Keratinocyte (primary cell): ENCODE data around the gene PHETA1. TPM values are rescaled to one million over a fixed set of nuclear protein-coding genes. Genes with fewer than 3 reads are reported as not detected.

ENCODE experiments used
- DNase-seq: peaks from one replicate; pipeline ENCODE4 v3.0.0-alpha.2; 2011; ENCODE audit warnings: low read depth, missing footprints, low spot score
- FAIRE-seq: peaks from 2 replicates; lab custom pipeline; 2011; peaks lifted over from hg19 to GRCh38; lab: Jason Lieb, UNC
- H2AFZ ChIP-seq: 2 replicates; pipeline ENCODE4 v1.6.0; 2012; ENCODE audit warnings: low read length, control low read depth, inconsistent platforms; ENCODE audit not compliant: control insufficient read depth
- H3K27ac ChIP-seq: 2 replicates; pipeline ENCODE4 v1.5.1; 2011; ENCODE audit warnings: low read length; ENCODE audit not compliant: control insufficient read depth, insufficient read depth
- H3K27me3 ChIP-seq: 3 replicates; pipeline ENCODE4 v1.6.0; 2011; ENCODE audit warnings: low read length; ENCODE audit not compliant: control insufficient read depth, insufficient read depth; ENCODE audit errors: extremely low read depth
- H3K36me3 ChIP-seq, 2 experiments: 2 replicates in 1 of 2; 3 replicates in 1 of 2; pipeline ENCODE4 v1.5.1; 2011; ENCODE audit warnings: low read length in 2 of 2, mild to moderate bottlenecking in 1 of 2; ENCODE audit not compliant: control insufficient read depth in 2 of 2, insufficient read depth in 2 of 2; ENCODE audit errors: extremely low read depth in 1 of 2
- H3K4me1 ChIP-seq: 3 replicates; pipeline ENCODE4 v1.5.1; 2011; ENCODE audit warnings: low read length; ENCODE audit not compliant: control insufficient read depth, insufficient read depth; ENCODE audit errors: extremely low read depth
- H3K4me2 ChIP-seq: 3 replicates; pipeline ENCODE4 v1.6.0; 2011; ENCODE audit warnings: low read depth, low read length; ENCODE audit not compliant: control insufficient read depth, insufficient read depth; ENCODE audit errors: extremely low read depth
- H3K4me3 ChIP-seq, 3 experiments: fragments of 200-600 bp in 1 of 3; sonication (generic) in 1 of 3; 2 replicates in 2 of 3; 3 replicates in 1 of 3; pipeline ENCODE4 v1.5.1; 2011 to 2016; ENCODE audit warnings: low read length in 3 of 3, mild to moderate bottlenecking in 3 of 3, control low read depth in 2 of 3, inconsistent platforms in 1 of 3, low read depth in 1 of 3, mixed read lengths in 1 of 3, mixed run types in 1 of 3, moderate library complexity in 1 of 3; ENCODE audit not compliant: control insufficient read depth in 2 of 3, insufficient read depth in 2 of 3; ENCODE audit errors: extremely low read depth in 1 of 3
- H3K79me2 ChIP-seq: 2 replicates; pipeline ENCODE4 v1.6.0; 2012; ENCODE audit warnings: low read length; ENCODE audit not compliant: control insufficient read depth, insufficient read depth
- H3K9ac ChIP-seq: 3 replicates; pipeline ENCODE4 v1.6.0; 2011; ENCODE audit warnings: low read length; ENCODE audit not compliant: control insufficient read depth, insufficient read depth; ENCODE audit errors: extremely low read depth
- H3K9me1 ChIP-seq: 3 replicates; pipeline ENCODE4 v1.6.0; 2011; ENCODE audit warnings: low read length; ENCODE audit not compliant: control insufficient read depth, insufficient read depth; ENCODE audit errors: extremely low read depth
- H3K9me3 ChIP-seq: 2 replicates; pipeline ENCODE4 v1.5.1; 2012; ENCODE audit warnings: low read depth, low read length; ENCODE audit not compliant: control insufficient read depth
- H4K20me1 ChIP-seq: 3 replicates; pipeline ENCODE4 v1.6.0; 2011; ENCODE audit warnings: low read length; ENCODE audit not compliant: control insufficient read depth, insufficient read depth; ENCODE audit errors: extremely low read depth
- EZH2 ChIP-seq: IDR thresholded peaks from one replicate; pipeline ENCODE4 v1.6.1; 2012; ENCODE audit warnings: inconsistent platforms, mild to moderate bottlenecking, low read length, moderate library complexity
- dilution Hi-C: fragments of 300-500 bp; cut with MboI; formaldehyde crosslinking; loops from one replicate; pipeline ENCODE4 v1.7.0; 2020; ENCODE audit warnings: low sequenced_read_pairs; ENCODE audit not compliant: extremely low pct_ligation_motif_present
- polyA plus RNA-seq, 5 experiments: library from polyadenylated mRNA; depleted of rRNA in 3 of 5; stranded (reverse) in 3 of 5; stranded (forward) in 1 of 5; unstranded in 1 of 5; fragments of >200 nt; gene quantifications; 1 replicate in 1 of 5; 2 replicates in 3 of 5; 3 replicates in 1 of 5; pipeline versions ENCODE4 v1.2.1 to v1.2.3, GENCODE V29; 2011 to 2012; ENCODE audit warnings: missing spikeins in 2 of 5, low read depth in 1 of 5, low replicate concordance in 1 of 5
- TF ChIP-seq, protein P1 (sequence below), 3 experiments: IDR thresholded peaks in 1 of 3; conservative IDR thresholded peaks in 1 of 3; optimal IDR thresholded peaks in 1 of 3; 2 replicates in 2 of 3; 3 replicates in 1 of 3; pipeline versions ENCODE3 to v1.5.1; 2011; ENCODE audit warnings: low read length in 3 of 3, mild to moderate bottlenecking in 3 of 3, moderate library complexity in 2 of 3, control low read depth in 1 of 3, inconsistent platforms in 1 of 3; ENCODE audit not compliant: insufficient read depth in 2 of 3; ENCODE audit errors: extremely low read depth in 1 of 3

PHETA1 gene
- polyA plus RNA-seq, 1 donor (not counting 4 experiments of a cell fraction or from before 2014, with no cell fraction given) = 1.7 TPM

DNA sequence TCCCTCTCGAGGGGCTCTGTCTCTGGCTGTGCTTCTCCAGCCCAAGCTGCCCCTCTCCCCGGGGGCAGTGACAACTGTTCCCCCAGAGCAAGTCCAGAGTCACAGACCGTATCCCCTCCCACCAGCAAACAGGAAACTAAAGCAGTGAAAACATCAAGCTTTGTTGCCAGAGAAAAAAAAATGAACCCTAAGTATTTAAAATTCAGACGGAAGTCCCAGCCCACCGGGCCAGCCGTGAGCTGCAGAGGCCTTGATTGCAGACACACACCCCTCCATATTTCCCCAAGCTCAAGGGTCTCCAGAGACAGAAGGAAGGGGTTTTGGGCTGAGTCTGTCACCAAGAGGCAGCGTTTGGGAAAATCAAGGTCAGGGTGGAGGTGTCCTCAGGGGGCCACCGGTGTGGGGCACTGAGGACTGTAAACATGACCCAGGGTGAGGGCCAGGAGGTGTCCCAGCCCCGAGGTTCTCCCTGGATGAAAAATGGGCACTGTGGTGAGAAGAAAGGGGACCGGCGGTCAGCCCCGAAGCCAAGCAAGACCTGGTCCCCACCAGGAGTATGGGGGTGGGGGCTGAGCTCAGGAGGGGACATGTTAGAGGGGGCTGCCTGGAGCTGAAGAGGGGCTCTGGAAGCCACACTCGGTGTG lies 7.7 kb downstream of the PHETA1 start:
- Histone ChIP-seq H3K79me2 (no peaks in the 10 kb centered on the region), H3K27me3 (no peaks in the 10 kb centered on the region), H3K36me3 (peaks cover 1 to 2% of the 10 kb centered on the region in 2 experiments), H3K9me3 (no peaks in the 10 kb centered on the region), H3K4me3 (no peak overlapping the region), H2AFZ (no peak overlapping the region), H3K4me2 (no peak overlapping the region), H3K9me1 (no peaks in the 10 kb centered on the region), H3K27ac (no peak overlapping the region), H4K20me1 (no peaks in the 10 kb centered on the region), H3K9ac (no peak overlapping the region), H3K4me1 (no peaks in the 10 kb centered on the region)
- TF ChIP-seq, protein P1, sequence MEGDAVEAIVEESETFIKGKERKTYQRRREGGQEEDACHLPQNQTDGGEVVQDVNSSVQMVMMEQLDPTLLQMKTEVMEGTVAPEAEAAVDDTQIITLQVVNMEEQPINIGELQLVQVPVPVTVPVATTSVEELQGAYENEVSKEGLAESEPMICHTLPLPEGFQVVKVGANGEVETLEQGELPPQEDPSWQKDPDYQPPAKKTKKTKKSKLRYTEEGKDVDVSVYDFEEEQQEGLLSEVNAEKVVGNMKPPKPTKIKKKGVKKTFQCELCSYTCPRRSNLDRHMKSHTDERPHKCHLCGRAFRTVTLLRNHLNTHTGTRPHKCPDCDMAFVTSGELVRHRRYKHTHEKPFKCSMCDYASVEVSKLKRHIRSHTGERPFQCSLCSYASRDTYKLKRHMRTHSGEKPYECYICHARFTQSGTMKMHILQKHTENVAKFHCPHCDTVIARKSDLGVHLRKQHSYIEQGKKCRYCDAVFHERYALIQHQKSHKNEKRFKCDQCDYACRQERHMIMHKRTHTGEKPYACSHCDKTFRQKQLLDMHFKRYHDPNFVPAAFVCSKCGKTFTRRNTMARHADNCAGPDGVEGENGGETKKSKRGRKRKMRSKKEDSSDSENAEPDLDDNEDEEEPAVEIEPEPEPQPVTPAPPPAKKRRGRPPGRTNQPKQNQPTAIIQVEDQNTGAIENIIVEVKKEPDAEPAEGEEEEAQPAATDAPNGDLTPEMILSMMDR (optimal IDR thresholded peaks at IDR 0.05 in 1 of 3, IDR thresholded peaks at IDR 0.05 in 1 of 3, conservative IDR thresholded peaks at IDR 0.05 in 1 of 3; ENCODE audit: extremely low read depth in 1 of 3, insufficient read depth in 2 of 3, low read length in 3 of 3) = no peak
- TF ChIP-seq EZH2 = no peak
- no peak for FAIRE-seq
- dilution Hi-C loops = no loop called here
- no peak for DNase-seq

DNA sequence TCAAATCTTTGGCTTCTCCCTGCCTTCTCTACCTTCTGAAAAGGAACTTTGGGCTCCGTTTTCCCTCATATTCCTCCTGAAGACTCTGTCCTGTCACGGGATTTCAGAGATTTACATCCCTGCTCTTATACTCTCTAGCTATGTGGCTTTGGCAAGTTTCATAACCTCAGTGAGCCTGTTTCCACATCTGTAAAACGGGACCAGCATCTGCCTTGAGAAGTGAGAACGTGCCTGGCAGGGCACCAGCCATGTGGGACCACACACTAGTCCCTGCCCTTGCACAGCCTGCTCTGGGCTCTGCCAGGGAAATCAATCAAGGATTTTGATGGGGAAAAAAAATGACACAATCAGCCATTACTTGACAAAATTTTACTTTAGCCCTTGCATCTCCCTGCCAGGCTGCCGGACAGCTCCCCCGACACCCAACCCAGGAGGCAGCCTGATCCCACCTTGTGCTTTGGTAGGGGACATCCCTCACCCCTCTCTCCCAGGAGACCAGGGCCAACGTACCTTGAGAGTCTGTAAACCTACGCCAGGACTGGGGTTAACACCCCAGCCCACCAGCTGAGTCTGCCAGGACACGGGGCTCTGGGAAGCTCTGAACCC lies 8.5 kb downstream of the PHETA1 start:
- H3K4me3 ChIP-seq = no peak overlapping the region
- H2AFZ ChIP-seq = no peak overlapping the region
- TF ChIP-seq, protein P1 (optimal IDR thresholded peaks at IDR 0.05 in 1 of 3, IDR thresholded peaks at IDR 0.05 in 1 of 3, conservative IDR thresholded peaks at IDR 0.05 in 1 of 3; ENCODE audit: extremely low read depth in 1 of 3, insufficient read depth in 2 of 3, low read length in 3 of 3) = no peak
- no peak for TF ChIP-seq EZH2
- no peaks in the 10 kb centered on the region for H3K79me2 ChIP-seq
- H3K27me3 ChIP-seq = no peaks in the 10 kb centered on the region
- FAIRE-seq (no peak), DNase-seq (no peak)
- H3K36me3 ChIP-seq = peaks cover 1 to 2% of the 10 kb centered on the region in 2 experiments
- H3K9me1 ChIP-seq = no peaks in the 10 kb centered on the region
- no peak overlapping the region for H3K27ac ChIP-seq
- H3K4me2 ChIP-seq = no peak overlapping the region
- no peaks in the 10 kb centered on the region for H4K20me1 ChIP-seq
- dilution Hi-C loops = no loop called here
- no peaks in the 10 kb centered on the region for H3K9me3 ChIP-seq
- no peaks in the 10 kb centered on the region for H3K4me1 ChIP-seq
- H3K9ac ChIP-seq = no peak overlapping the region
